SK-N-SH treated with all-trans-retinoic acid at 6 μM for 48 hours (cell line): ENCODE results near the gene SPATA1.

Experiments used
- BACH2 ChIP-seq: fragments of 250-450 bp; sonication (Bioruptor Pico); IDR thresholded peaks from 2 replicates; pipeline ENCODE4 v1.9.0; 2021; ENCODE audit warnings: mild to moderate bottlenecking, borderline replicate concordance
- CSDC2 ChIP-seq: fragments of 250-450 bp; sonication (Bioruptor Pico); IDR thresholded peaks from 2 replicates; pipeline ENCODE4 v1.5.0; 2020; ENCODE audit warnings: mild to moderate bottlenecking, moderate library complexity
- PATZ1 ChIP-seq: fragments of 250-450 bp; sonication (Bioruptor Pico); IDR thresholded peaks from 2 replicates; pipeline ENCODE4 v1.8.0; 2020; ENCODE audit warnings: mild to moderate bottlenecking, moderate library complexity, borderline replicate concordance
- POU6F1 ChIP-seq: fragments of 250-450 bp; sonication (Bioruptor Pico); IDR thresholded peaks from 2 replicates; pipeline ENCODE4 v1.8.0; 2021; ENCODE audit warnings: low read depth, mild to moderate bottlenecking, moderate library complexity, borderline replicate concordance
- TCF4 ChIP-seq: fragments of 250-450 bp; sonication (Bioruptor Pico); IDR thresholded peaks from 2 replicates; pipeline ENCODE4 v1.8.0; 2021; ENCODE audit warnings: mild to moderate bottlenecking, moderate library complexity, borderline replicate concordance
- TOX ChIP-seq: fragments of 250-450 bp; sonication (Bioruptor Pico); IDR thresholded peaks from 2 replicates; pipeline ENCODE4 v1.8.0; 2021; ENCODE audit warnings: mild to moderate bottlenecking, moderate library complexity, borderline replicate concordance
- ZFP3 ChIP-seq: fragments of 250-450 bp; sonication (Bioruptor Pico); IDR thresholded peaks from 2 replicates; pipeline ENCODE4 v1.5.0; 2020; ENCODE audit warnings: mild to moderate bottlenecking, moderate library complexity
- ZFP30 ChIP-seq: fragments of 450-650 bp; formaldehyde crosslinking; IDR thresholded peaks from 2 replicates; pipeline ENCODE4 v1.5.0; 2022; ENCODE audit warnings: mild to moderate bottlenecking, moderate library complexity
- ZNF565 ChIP-seq: fragments of 450-650 bp; formaldehyde crosslinking; conservative IDR thresholded peaks from 2 replicates; pipeline ENCODE4 v1.5.0; 2020; ENCODE audit warnings: low read depth, mild to moderate bottlenecking, moderate library complexity
- ZNF8 ChIP-seq: fragments of 450-650 bp; formaldehyde crosslinking; IDR thresholded peaks from 2 replicates; pipeline ENCODE4 v1.5.0; 2020; ENCODE audit warnings: mild to moderate bottlenecking, moderate library complexity
- TF ChIP-seq, protein P1 (sequence below): fragments of 250-450 bp; sonication (Bioruptor Pico); IDR thresholded peaks from 2 replicates; pipeline ENCODE4 v1.5.1; 2021; ENCODE audit warnings: mild to moderate bottlenecking, moderate library complexity

DNA sequence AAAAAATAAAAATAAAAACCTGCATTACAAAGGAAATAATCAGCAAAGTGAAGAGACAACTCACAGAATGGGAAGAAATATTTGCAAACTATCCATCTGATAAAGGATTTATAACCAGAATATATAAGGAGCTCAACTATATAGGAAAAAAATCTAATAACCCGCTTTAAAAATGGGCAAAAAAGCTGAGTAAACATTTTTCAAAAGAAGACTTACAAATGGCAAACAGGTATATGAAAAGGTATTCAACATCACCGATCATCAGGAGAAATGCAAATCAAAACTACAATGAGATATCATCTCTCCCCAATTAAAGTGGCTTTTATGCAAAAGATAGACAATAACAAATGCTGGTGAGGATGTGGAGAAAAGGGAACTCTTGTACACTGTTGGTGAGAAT is 4.0 kb downstream of the SPATA1 start:
- TF ChIP-seq BACH2 (CRISPR knock-in tag) (no peak), PATZ1 (no peak), ZNF565 (no peak), ZFP3 (CRISPR knock-in tag) (no peak), CSDC2 (no peak), ZFP30 (CRISPR knock-in tag) (no peak), POU6F1 (CRISPR knock-in tag) (no peak), TOX (CRISPR knock-in tag) (no peak), ZNF8 (no peak), TCF4 (CRISPR knock-in tag) (no peak)
- TF ChIP-seq, protein P1, sequence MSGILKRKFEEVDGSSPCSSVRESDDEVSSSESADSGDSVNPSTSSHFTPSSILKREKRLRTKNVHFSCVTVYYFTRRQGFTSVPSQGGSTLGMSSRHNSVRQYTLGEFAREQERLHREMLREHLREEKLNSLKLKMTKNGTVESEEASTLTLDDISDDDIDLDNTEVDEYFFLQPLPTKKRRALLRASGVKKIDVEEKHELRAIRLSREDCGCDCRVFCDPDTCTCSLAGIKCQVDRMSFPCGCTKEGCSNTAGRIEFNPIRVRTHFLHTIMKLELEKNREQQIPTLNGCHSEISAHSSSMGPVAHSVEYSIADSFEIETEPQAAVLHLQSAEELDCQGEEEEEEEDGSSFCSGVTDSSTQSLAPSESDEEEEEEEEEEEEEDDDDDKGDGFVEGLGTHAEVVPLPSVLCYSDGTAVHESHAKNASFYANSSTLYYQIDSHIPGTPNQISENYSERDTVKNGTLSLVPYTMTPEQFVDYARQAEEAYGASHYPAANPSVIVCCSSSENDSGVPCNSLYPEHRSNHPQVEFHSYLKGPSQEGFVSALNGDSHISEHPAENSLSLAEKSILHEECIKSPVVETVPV (CRISPR knock-in tag) = no peak
